ENCODE measurements around the gene EFCAB11.

GRCh38 chr14:89851106-89851505 lies 103.4 kb downstream of the EFCAB11 start:
- TF ChIP-seq CTCF (IDR thresholded peaks at IDR 0.05; ENCODE audit: low read depth, low read length) (no peak), POLR2A (IDR thresholded peaks at IDR 0.05; ENCODE audit: extremely low read depth, insufficient read length) (no peak), MAX (IDR thresholded peaks at IDR 0.05; ENCODE audit: low read depth, low read length) (no peak)
